Right forelimb (tissue), 1 donor: ENCODE measurements around the gene ADAT3.
A peak's percentile ranks its signal among the peaks of the same experiment; 100 is the strongest.

Source experiments
- DNase-seq: peaks from one replicate; pipeline ENCODE4 v3.0.0-alpha.2; 2018

Gene ADAT3

GRCh38 chr19:1905110-1905862 is at the start of gene ADAT3, which contains the start of gene SCAMP4:
Gene ADAT3, plus strand, starts transcription at chr19:1905399. Its CDS starts 6,649 bp downstream, at chr19:1912048.
Gene SCAMP4, plus strand, starts transcription at chr19:1905399. Its CDS starts 9,621 bp downstream, at chr19:1915020.
- peak; percentile 99 for DNase-seq

GRCh38 chr19:1855828-1856255 is 49.4 kb upstream of the ADAT3 start:
- DNase-seq, result no peak

- no peak for DNase-seq
Observed at GRCh38 chr19:1856345-1856697, 48.9 kb upstream of the ADAT3 start.

GRCh38 chr19:1856698-1857603 is 48.2 kb upstream of the ADAT3 start:
- peak; percentile 76 for DNase-seq

GRCh38 chr19:1857648-1858326 is 47.4 kb upstream of the ADAT3 start:
- no peak for DNase-seq

DNA sequence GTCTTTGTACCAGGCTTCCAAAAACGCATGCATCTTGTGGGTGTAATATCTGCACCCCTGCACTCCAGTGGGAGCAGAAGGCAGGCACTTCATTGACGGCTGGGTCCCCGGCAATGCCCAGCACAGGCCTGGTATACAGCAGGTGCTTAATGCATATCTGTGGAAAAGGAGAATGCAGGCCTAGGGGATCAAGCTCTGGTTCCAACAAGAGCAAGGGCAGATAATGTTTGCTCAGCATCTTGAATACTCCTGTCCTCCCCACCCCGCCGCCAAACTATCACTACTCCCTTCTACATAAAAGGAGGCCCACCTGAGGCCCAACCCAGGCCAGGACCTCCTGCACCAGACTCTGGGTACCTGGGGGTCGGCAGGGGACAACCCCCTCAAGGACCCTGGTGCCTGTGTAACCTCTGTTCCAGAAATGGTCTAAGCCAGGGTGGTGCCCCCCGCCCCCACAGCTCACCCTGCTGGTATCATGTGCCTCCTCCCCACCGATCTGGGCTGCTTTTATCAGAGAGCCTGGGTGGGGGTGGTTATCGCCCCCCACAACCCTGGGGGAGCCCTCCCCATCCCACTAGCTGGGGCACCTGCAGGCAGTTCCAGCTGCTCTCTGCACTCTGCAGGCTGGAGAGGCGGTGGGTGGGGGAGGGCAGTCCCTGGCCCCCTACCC is 46.7 kb upstream of the ADAT3 start:
- no peak for DNase-seq

GRCh38 chr19:1859331-1859781 is 45.8 kb upstream of the ADAT3 start:
- DNase-seq, result no peak

DNA sequence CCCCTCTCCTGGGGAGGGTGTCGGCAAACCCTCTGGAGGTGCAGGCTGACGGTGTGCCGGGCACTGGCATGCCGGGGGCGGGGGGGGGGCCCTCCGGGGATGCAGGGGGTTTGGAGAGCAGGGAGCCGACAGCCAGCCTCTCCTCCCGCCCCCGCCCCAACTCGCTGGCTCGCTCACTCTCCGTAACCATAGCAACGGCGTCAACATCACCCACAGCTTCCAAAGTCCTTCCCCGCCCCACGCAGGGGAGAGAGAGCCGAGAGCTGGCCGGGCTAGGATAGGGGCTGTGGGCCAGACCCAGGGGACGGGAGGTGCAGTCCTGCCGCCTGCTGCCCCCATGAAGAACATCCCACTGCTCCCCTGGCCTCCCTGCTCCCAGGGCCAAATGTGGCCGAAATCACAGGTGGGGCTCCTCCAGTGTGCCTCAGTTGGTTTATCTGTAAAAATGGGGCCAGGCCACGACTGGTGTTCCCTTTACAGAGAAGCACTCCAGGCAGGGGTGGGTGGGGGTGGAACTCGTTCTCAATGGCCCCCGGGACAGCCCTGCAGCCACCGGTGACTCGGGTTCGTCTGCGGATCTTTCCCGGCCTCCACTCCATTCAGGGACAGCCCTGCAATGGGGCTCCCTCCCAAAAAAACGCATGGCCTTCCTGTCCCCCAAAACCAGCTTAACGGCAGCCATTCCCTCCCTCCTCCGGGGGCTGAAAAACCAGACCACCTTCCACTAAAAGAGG is 45.0 kb upstream of the ADAT3 start:
- peak; percentile 85 for DNase-seq

GRCh38 chr19:1860821-1861598 is 44.2 kb upstream of the ADAT3 start:
- no peak for DNase-seq

- no peak for DNase-seq
Observed at GRCh38 chr19:1861599-1862031, 43.6 kb upstream of the ADAT3 start.

DNA sequence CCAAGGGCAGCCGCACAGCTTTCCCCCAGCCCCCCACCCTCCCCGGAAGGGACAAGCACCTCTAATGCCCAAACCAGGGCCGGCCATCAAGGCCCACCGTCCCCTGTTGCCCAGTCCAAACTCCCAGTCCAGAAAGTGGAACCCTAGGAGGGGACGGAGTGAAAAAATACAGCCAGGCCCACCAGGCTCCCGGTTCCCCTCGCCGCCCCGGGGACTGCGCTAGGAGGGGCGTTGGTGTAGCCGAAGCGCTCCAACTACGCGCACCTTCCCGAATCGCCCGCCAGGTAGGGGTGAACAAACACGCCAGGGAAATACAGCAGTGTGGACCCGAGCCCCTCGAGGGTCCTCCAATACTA is 43.2 kb upstream of the ADAT3 start:
- no peak for DNase-seq

DNA sequence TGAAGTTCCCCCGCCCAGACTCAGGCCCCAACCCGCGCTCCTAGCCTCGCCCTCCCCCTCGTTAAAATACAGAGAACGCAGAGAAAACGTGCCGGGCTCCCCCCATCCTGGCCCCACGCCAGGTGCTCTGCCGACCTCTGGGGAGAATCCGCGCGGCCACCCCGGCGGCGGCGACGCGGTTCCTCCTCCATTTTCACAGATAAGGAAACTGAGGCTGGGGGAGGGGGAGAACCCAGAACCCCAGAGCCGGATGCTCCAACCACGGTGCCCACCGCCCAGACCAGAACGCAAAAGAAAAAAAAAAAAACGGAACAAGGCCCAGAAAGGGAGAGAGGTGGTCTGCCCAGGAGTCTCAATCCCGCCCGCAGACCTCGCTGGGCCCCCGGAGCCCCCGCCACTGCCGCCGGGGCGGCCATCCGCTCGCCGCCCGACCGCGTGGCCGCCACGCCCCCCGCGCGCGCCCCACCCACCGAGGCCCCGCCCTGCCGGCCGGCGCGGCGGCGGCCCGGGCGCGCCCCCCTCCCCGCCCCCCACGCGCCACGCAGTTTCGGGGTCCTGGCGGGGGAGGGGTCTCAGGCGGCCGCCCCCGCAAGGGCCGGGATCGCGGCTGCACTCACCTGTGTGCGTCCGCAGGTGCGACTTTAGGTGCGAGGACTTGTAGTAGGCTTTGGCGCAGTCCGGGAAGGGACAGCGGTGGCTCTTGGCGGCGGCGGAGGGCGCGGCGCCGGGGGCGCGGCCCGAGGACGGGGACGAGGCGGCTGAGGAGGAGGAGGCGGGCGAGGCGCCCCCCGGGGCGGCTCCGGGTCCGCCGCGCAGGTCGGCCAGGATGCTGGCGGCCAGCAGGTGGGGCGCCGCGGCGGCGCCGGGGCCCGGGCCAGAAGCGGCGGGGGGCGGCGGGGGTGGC is 42.5 kb upstream of the ADAT3 start:
- DNase-seq, result no peak

DNA sequence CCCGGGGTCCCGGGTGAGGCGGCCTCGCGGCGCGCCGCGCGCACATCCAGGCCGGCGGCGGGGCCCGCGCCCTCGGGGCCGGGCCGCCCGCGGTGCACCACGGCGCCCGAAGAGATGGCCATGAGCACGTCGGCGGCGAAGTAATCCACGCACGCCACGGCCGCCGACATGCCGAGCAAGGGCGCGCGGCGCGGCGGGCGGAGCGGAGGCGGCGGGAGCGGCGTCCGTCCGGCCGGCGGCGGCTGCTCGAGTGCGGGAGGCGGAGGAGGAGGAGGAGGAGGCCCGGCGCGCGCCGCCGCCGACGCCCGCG is 41.9 kb upstream of the ADAT3 start, which contains the start of gene KLF16:
Gene KLF16 (minus strand): TSS at position 252 of the 310 bp plus-strand sequence. CDS start 82 bp downstream, at position 170.
- DNase-seq, result no peak

DNA sequence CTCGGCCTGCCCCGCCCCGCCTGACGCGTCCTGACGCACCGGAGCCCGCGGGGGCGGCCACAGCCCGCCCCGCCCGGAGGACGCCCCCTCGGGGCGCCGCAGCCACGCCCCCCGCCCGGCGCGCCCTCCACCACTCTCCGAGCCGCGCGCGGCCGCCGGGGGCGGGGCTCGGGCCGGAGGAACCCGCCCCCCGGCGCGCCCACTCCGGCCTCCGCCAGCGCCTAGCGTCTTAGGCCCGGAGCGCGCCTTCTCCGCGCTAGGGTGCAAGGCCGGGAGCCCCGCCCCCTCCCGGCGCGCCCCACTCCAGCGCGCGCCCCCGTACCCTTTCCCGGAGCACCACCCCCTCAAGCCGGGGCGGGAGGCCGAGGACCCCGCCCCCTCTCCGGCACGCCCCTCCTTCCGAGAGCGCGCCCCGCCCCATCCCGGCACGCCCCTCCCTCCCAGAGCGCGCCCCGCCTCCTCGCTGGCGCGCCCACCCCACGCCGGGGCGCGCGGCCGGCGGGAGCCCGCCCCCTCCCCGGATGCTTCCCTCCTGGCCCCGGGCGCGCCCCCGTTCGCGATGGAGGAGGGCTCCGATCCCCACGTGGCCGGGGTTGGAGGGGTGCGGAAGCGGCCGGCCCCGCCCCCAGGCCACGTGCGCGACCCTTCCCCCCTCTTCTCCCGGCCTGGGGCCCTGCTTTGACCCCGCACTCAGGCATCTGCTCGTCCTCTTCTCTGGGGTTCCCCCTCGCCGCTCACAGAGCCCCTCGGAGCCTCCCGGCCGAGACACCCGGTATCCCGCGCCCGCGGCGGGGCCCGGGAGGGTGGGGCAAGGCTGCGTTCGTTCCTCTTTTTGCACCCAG is 41.3 kb upstream of the ADAT3 start:
- peak; percentile 96 for DNase-seq

DNA sequence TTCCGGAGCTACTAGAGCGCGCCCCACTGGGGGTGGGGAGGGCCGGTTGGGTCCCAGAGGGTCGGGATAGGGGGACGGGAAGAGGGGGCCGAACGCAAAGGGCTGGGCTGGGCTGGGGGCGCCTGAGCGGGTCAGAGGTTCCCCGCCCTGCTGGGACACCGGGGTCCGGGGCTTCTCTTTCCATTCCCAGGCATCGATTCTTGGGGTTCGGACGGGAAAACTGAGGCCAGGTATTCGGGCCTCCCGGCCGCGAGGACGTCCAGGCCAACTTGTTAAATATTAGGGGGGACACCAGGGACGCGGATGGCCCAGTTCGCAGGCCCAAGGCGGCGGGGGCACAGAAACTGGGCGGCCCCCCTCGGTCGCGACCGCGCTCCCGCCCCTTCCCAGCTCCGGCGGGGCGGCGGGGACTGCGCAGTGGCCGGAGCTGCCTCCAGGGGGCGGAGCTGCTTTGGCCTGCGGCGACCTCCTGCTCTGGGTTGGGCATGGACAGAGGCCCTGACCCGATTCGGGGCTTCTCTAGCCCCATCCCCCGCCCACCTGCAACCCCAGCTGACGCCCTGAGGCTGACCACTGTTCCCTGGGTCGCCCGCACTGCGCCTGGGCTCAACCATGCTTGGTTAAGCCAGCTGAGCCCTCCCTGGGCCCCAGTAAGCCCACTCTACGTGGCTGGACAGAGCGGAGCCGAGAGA is 40.6 kb upstream of the ADAT3 start:
- peak; percentile 80 for DNase-seq

- no peak for DNase-seq
Observed at GRCh38 chr19:1865172-1866010, 39.8 kb upstream of the ADAT3 start.

GRCh38 chr19:1866693-1867348 is 38.4 kb upstream of the ADAT3 start:
- DNase-seq, result no peak
